GM18502 (cell line): ENCODE measurements around the gene FBH1.
"Not testable (repeated sequence)": the region's sequence is repeated elsewhere in the genome, so short reads cannot be mapped to it uniquely, and the experiment has no call there.

Experiments
- ATAC-seq: cut with Tn5 transposase; IDR thresholded peaks from one replicate; pipeline ENCODE4 v1.9.1; 2021; ENCODE audit warnings: mild to moderate bottlenecking; ENCODE audit not compliant: unreplicated experiment, poor library complexity

The FBH1 gene

GRCh38 chr10:5873515-5873995 is 16.5 kb upstream of the FBH1 start:
- ATAC-seq: peak; percentile 73

- no peak for ATAC-seq
Measured at GRCh38 chr10:5876181-5876768, 13.8 kb upstream of the FBH1 start.

- ATAC-seq: not testable (repeated sequence)
Measured at GRCh38 chr10:5877041-5877440, 13.0 kb upstream of the FBH1 start.

GRCh38 chr10:5882961-5883360 is 7.1 kb upstream of the FBH1 start:
- no peak for ATAC-seq

- no peak for ATAC-seq
Measured at GRCh38 chr10:5885619-5886018, 4.4 kb upstream of the FBH1 start.

- ATAC-seq: no peak
Measured at GRCh38 chr10:5887029-5887428, 3.0 kb upstream of the FBH1 start.

GRCh38 chr10:5887641-5888040 is 2.4 kb upstream of the FBH1 start:
- ATAC-seq: no peak

- no peak for ATAC-seq
Measured at GRCh38 chr10:5888351-5888750, 1.7 kb upstream of the FBH1 start.

GRCh38 chr10:5888843-5889623 is 1.0 kb upstream of the FBH1 start:
- ATAC-seq: peak; percentile 34

GRCh38 chr10:5890452-5890915 is 441 bp downstream of the FBH1 start:
- ATAC-seq: peak; percentile 3

GRCh38 chr10:5891009-5891408 is 966 bp downstream of the FBH1 start:
- no peak for ATAC-seq

- ATAC-seq: no peak
Measured at GRCh38 chr10:5892007-5892406, 2.0 kb downstream of the FBH1 start.

- ATAC-seq: no peak
Measured at GRCh38 chr10:5893321-5893720, 3.3 kb downstream of the FBH1 start.

GRCh38 chr10:5894403-5894802 is 4.4 kb downstream of the FBH1 start:
- no peak for ATAC-seq

- ATAC-seq: no peak
Measured at GRCh38 chr10:5894873-5895272, 4.8 kb downstream of the FBH1 start.

- ATAC-seq: no peak
Measured at GRCh38 chr10:5895365-5895764, 5.3 kb downstream of the FBH1 start.

GRCh38 chr10:5895804-5896203 is 5.8 kb downstream of the FBH1 start:
- peak; percentile 69 for ATAC-seq

- ATAC-seq: no peak
Measured at GRCh38 chr10:5896208-5897052, 6.4 kb downstream of the FBH1 start.

GRCh38 chr10:5897053-5897340 is 7.0 kb downstream of the FBH1 start:
- no peak for ATAC-seq

- no peak for ATAC-seq
Measured at GRCh38 chr10:5897504-5897903, 7.5 kb downstream of the FBH1 start.

GRCh38 chr10:5898163-5898562 is 8.1 kb downstream of the FBH1 start:
- no peak for ATAC-seq
